NCI-H1105 treated with DMSO at 0.1 percent for 48 hours (cell line): ENCODE measurements around the gene TES.
"Not testable (repeated sequence)": the region's sequence is repeated elsewhere in the genome, so short reads cannot be mapped to it uniquely, and the experiment has no call there.

Experiments
- DNase-seq: peaks from one replicate; lab custom pipeline; 2025; lab: John Stamatoyannopoulos, UW

Gene TES

GRCh38 chr7:116284390-116284789 is 74.1 kb downstream of the TES start:
- DNase-seq = no peak

- DNase-seq = no peak
Measured at GRCh38 chr7:116285252-116285651, 74.9 kb downstream of the TES start.

GRCh38 chr7:116290740-116291139 is 80.4 kb downstream of the TES start:
- no peak for DNase-seq

- DNase-seq = no peak
Measured at GRCh38 chr7:116291937-116292336, 81.6 kb downstream of the TES start.

- DNase-seq = no peak
Measured at GRCh38 chr7:116292381-116292780, 82.0 kb downstream of the TES start.

GRCh38 chr7:116293139-116293538 is 82.8 kb downstream of the TES start:
- no peak for DNase-seq

GRCh38 chr7:116293633-116294032 is 83.3 kb downstream of the TES start:
- no peak for DNase-seq

GRCh38 chr7:116295903-116296302 is 85.6 kb downstream of the TES start:
- DNase-seq = not testable (repeated sequence)

GRCh38 chr7:116298055-116298454 is 87.7 kb downstream of the TES start:
- DNase-seq = no peak

- DNase-seq = no peak
Measured at GRCh38 chr7:116298576-116298975, 88.2 kb downstream of the TES start.

- DNase-seq = no peak
Measured at GRCh38 chr7:116305485-116306408, 95.4 kb downstream of the TES start.

- DNase-seq = no peak
Measured at GRCh38 chr7:116306409-116307048, 96.2 kb downstream of the TES start.

- DNase-seq = no peak
Measured at GRCh38 chr7:116307253-116307652, 96.9 kb downstream of the TES start.
